ENCODE data around the gene OR4K17.
"Not testable (repeated sequence)": the region's sequence is repeated elsewhere in the genome, so short reads cannot be mapped to it uniquely, and the experiment has no call there.

The OR4K17 gene

DNA sequence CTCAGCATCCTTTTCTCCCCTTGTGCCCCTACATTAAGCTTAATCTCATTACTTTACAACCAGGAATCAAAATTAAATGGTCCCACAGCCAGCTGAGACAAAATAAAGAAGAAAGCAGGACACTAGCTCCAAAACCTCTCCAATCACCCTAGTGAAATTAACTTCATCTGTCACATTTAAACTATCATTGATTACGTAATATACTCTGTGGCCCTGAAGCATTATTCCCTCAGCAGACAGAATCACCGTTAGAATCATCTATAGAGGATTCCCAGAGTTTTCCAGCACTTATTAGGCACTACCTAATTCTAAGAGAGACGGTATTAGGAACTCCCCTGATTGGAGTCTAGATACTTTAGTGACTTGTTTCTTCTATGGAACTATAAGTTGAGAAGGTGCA lies at the start of gene OR4K17:
OR4K17 (plus strand) TSS at position 302 of the 400 bp plus-strand sequence. CDS start 6,761 bp downstream, outside the sequence.
- DNase-seq: no peak

DNA sequence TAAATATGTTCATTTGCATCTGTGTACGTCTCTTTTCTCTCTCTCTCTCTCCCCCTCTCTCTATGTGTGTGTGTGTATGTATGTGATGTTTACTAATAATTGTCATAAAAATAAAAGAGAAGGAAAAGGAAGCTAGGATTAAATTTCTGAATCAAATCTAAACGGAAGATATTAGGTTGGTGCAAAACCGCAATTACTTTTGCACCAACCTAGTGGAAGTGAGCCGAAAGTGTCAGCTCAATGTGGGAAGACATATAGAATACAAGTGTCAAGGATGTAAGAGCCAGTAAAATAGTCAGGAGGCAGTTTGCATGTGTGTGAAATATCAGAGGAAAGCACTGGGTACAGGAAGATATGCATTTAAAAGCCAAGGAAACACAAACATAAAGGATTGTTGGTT lies 18.5 kb upstream of the OR4K17 start:
- DNase-seq: no peak

- no peak for DNase-seq
Observed at GRCh38 chr14:20093442-20093841, 17.1 kb upstream of the OR4K17 start.

DNA sequence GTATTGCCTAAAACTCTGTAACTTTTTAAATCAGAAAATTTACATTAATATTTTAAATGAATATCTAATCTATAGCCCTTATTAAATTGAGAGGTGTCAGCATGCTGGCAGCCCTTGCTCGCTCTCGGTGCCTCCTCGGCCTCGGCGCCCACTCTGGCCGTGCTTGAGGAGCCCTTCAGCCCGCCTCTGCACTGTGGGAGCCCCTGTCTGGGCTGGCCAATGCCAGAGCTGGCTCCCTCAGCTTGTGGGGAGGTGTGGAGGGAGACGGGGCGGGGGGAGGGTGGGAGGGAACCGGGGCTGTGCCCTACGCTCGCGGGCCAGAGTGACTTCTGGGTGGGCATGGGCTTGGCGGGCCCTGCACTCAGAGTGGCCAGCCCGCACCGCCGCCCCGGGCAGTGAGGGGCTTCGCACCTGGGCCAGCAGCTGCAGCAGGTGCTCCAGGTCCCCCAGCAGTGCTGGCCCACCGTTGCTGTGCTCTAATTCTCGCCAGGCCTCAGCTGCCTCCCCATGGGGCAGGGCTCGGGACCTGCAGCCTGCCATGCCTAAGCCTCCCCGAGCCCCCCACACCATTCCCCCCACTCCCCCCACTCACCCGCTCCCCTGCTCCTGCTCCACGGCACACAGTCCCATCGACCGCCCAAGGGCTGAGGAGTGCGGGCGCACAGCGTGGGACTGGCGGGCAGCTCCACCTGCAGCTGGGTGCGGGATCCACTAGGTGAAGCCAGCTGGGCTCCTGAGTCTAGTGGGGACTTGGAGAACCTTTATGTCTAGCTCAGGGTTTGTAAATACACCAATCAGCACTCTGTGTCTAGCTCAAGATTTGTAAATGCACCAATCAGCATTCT lies 11.4 kb upstream of the OR4K17 start:
- not testable (repeated sequence) for DNase-seq

- no peak for DNase-seq
Observed at GRCh38 chr14:20112321-20112720, 1.8 kb downstream of the OR4K17 start.

- DNase-seq: no peak
Observed at GRCh38 chr14:20116748-20117147, 6.2 kb downstream of the OR4K17 start.

DNA sequence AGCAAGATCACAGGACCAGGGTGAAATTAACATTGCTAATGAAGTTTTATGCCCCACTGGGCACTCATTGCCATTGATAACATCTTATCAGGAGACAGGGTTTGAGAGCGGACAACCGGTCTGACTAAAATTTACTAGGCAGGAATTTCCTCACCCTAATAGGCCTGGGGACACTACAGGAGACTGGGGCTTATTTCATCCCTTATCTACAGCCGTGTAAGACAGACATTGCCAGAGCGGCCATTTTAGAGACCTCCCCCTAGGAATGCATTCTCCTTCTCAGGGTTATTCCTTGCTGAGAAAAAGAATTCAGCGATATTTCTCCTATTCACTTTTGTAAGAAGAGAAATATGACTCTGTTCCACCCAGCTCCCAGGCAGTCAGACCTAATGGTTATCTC lies 8.3 kb downstream of the OR4K17 start:
- DNase-seq: no peak

- DNase-seq: no peak
Observed at GRCh38 chr14:20138520-20138919, 28.0 kb downstream of the OR4K17 start, which contains the start of gene OR4N5. Gene OR4N5, plus strand, starts transcription at chr14:20138820. Its CDS starts 4,916 bp downstream, at chr14:20143736.

DNA sequence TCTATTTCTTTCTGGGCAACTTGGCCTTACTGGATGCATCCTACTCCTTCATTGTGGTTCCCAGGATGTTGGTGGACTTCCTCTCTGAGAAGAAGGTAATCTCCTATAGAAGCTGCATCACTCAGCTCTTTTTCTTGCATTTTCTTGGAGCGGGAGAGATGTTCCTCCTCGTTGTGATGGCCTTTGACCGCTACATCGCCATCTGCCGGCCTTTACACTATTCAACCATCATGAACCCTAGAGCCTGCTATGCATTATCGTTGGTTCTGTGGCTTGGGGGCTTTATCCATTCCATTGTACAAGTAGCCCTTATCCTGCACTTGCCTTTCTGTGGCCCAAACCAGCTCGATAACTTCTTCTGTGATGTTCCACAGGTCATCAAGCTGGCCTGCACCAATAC lies 33.4 kb downstream of the OR4K17 start:
- DNase-seq: no peak

- DNase-seq: no peak
Observed at GRCh38 chr14:20144820-20145219, 34.3 kb downstream of the OR4K17 start.

DNA sequence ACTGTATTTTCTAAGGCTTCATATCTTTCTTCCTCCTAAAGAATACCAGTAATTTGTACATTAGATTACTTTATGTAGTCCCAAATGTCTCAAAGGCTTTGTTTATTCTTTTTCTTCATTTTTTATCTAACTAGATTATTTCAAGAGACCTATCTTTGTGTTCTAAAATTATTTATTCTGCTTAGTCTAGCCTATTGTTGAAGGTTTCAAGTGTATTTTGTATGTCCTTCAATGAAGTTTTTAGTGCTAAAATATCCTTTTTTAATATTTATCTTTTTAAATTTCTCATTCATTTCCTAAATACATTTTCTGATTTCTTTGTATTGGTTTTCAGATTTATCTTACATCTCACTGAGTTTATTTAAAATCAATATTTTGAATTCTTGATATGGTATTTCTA lies 53.9 kb downstream of the OR4K17 start:
- DNase-seq: no peak

- no peak for DNase-seq
Observed at GRCh38 chr14:20167091-20167490, 56.6 kb downstream of the OR4K17 start.

DNA sequence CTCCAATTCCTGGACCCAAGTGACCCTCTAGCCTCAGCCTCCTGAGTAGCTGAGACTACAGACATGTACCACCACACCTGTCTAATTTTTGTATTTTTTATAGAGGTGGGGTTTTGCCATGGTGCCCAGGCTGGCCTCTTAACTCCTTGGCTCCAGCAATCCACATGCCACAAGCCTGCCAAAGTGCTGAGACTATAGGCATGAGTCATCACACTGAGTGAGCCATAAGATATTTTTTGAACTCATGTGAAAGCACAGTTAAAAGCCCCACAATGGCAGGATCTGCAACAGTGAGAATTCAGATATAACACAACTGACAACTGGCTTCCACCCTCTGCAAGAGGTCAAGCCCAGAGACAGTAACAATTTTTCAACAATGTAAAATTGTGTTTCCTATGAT lies 59.3 kb downstream of the OR4K17 start:
- DNase-seq: not testable (repeated sequence)

All from nucleus accumbens (tissue), 56 donors.